ENCODE measurements around the gene TBC1D1. TPM values are rescaled to one million over a fixed set of nuclear protein-coding genes. Genes with fewer than 3 reads are reported as not detected.

TBC1D1 gene
- polyA plus RNA-seq, 1 experiment, result 50.7 TPM

DNA sequence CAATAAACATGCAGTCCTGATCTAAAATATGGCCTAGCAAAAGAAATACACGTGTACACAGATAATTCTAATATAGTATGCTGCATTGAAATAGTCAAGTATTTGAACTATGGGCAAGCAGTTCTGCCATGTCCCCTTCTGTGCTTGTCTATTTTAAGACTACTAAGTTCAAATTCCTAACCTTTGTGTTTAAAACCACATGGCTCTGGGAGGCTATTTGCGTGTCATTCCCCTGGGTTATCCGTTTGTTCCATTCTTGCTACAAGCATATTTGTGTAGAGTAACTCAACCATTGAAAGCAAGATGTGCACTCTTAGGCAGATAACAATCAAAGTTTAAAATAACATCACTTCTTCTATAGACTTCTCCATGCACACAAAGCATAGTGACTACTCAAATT, 25.4 kb upstream of the TBC1D1 start:
- ChIA-PET CTCF (no interaction called here), POLR2A (no interaction called here)
- TF ChIP-seq, protein P1, sequence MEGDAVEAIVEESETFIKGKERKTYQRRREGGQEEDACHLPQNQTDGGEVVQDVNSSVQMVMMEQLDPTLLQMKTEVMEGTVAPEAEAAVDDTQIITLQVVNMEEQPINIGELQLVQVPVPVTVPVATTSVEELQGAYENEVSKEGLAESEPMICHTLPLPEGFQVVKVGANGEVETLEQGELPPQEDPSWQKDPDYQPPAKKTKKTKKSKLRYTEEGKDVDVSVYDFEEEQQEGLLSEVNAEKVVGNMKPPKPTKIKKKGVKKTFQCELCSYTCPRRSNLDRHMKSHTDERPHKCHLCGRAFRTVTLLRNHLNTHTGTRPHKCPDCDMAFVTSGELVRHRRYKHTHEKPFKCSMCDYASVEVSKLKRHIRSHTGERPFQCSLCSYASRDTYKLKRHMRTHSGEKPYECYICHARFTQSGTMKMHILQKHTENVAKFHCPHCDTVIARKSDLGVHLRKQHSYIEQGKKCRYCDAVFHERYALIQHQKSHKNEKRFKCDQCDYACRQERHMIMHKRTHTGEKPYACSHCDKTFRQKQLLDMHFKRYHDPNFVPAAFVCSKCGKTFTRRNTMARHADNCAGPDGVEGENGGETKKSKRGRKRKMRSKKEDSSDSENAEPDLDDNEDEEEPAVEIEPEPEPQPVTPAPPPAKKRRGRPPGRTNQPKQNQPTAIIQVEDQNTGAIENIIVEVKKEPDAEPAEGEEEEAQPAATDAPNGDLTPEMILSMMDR (IDR thresholded peaks at IDR 0.05; ENCODE audit: low read depth, low read length), result no peak
- Histone ChIP-seq H3K27ac (ENCODE audit: low read depth, low read length) (no peak overlapping the region), H3K4me3 (ENCODE audit: low read depth, low read length) (no peak overlapping the region), H3K9me3 (ENCODE audit: control insufficient read depth, insufficient read depth, low read length) (no peaks in the 10 kb centered on the region), H3K27me3 (ENCODE audit: control insufficient read depth, insufficient read depth, low read length) (no peaks in the 10 kb centered on the region)
- no peak for DNase-seq (ENCODE audit: low read depth, low spot score)

- ChIA-PET POLR2A (no interaction called here), CTCF (interaction anchor here (0.5 kb wide), 1 partner anchor 17 kb away, joined by 4 read pairs; no protein-coding TSS in a partner anchor)
- Histone ChIP-seq H3K27me3 (ENCODE audit: control insufficient read depth, insufficient read depth, low read length) (no peaks in the 10 kb centered on the region), H3K27ac (ENCODE audit: low read depth, low read length) (no peak overlapping the region), H3K4me3 (ENCODE audit: low read depth, low read length) (no peak overlapping the region), H3K9me3 (ENCODE audit: control insufficient read depth, insufficient read depth, low read length) (no peaks in the 10 kb centered on the region)
- DNase-seq (ENCODE audit: low read depth, low spot score), result no peak
- TF ChIP-seq, protein P1 (IDR thresholded peaks at IDR 0.05; ENCODE audit: low read depth, low read length), result no peak
Observed at GRCh38 chr4:37867102-37867501, 23.8 kb upstream of the TBC1D1 start.

DNA sequence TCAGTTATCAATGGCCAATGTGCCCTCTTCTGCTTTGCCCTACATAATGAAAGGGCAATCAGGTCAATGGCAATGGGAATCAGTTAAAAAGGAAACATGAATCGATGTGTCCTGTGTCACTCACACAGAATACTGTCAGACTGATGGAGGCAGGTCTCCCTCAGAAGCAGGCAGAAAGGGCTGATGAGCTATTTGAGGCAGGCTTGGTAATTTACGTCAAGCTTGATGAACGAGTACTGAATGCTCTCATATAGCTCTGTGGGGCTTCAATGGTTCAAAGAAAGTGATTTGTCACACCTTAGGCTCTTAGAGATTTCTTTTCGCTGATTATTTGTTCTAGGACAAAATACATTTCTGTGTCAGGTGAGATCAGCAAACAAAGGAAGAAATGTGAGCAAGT, 22.6 kb upstream of the TBC1D1 start:
- ChIA-PET POLR2A (no interaction called here), CTCF (no interaction called here)
- no peaks in the 10 kb centered on the region for H3K9me3 ChIP-seq (ENCODE audit: control insufficient read depth, insufficient read depth, low read length)
- DNase-seq (ENCODE audit: low read depth, low spot score), result no peak
- H3K27me3 ChIP-seq (ENCODE audit: control insufficient read depth, insufficient read depth, low read length), result no peaks in the 10 kb centered on the region
- TF ChIP-seq, protein P1 (IDR thresholded peaks at IDR 0.05; ENCODE audit: low read depth, low read length), result no peak
- no peak overlapping the region for H3K27ac ChIP-seq (ENCODE audit: low read depth, low read length)
- no peak overlapping the region for H3K4me3 ChIP-seq (ENCODE audit: low read depth, low read length)

DNA sequence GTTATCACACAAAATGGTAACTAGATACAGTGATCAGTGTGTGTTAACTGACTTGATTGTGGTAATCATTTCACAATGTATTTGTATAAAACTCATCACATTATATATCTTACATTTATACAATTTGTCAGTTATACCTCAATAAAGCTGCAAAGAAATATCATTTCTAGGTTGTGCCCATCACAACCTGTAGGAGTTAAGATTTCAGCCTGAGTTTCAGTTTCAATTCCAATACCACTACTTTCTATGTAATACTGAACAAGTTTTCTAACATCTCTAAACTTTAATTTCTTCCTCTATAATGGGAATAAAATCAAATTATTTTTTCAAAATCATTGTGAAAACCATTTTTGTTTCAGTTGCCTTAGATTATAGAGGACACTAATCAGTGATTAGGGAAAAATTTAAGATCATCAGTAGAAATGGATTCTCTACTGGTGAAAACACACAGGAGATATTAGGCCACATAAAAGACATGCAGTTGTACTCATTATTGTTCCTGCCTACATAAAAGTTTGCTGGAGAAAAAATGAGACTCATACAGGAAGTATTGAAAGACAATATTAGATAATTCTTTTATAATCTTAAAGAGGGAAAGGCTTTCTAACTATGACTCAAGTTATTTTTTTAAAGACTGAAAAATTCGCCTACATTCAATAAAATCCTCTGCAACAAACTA, 18.4 kb upstream of the TBC1D1 start:
- ChIA-PET POLR2A (no interaction called here), CTCF (no interaction called here)
- H3K9me3 ChIP-seq (ENCODE audit: control insufficient read depth, insufficient read depth, low read length), result no peaks in the 10 kb centered on the region
- DNase-seq (ENCODE audit: low read depth, low spot score), result no peak
- H3K27ac ChIP-seq (ENCODE audit: low read depth, low read length), result no peak overlapping the region
- TF ChIP-seq, protein P1 (IDR thresholded peaks at IDR 0.05; ENCODE audit: low read depth, low read length), result no peak
- H3K27me3 ChIP-seq (ENCODE audit: control insufficient read depth, insufficient read depth, low read length), result no peaks in the 10 kb centered on the region
- no peak overlapping the region for H3K4me3 ChIP-seq (ENCODE audit: low read depth, low read length)

GRCh38 chr4:37873386-37873785, 17.5 kb upstream of the TBC1D1 start:
- TF ChIP-seq, protein P1 (IDR thresholded peaks at IDR 0.05; ENCODE audit: low read depth, low read length), result no peak
- no peaks in the 10 kb centered on the region for H3K27me3 ChIP-seq (ENCODE audit: control insufficient read depth, insufficient read depth, low read length)
- no peak overlapping the region for H3K27ac ChIP-seq (ENCODE audit: low read depth, low read length)
- no peak overlapping the region for H3K4me3 ChIP-seq (ENCODE audit: low read depth, low read length)
- POLR2A ChIA-PET, result no interaction called here
- CTCF ChIA-PET, result no interaction called here
- H3K9me3 ChIP-seq (ENCODE audit: control insufficient read depth, insufficient read depth, low read length), result no peaks in the 10 kb centered on the region
- DNase-seq (ENCODE audit: low read depth, low spot score), result no peak

Measured in AG04450 (cell line).